GM19025 (cell line): ENCODE data around the gene CPE.
"Not testable (repeated sequence)": the region's sequence is repeated elsewhere in the genome, so short reads cannot be mapped to it uniquely, and the experiment has no call there.

Source experiments
- ATAC-seq: cut with Tn5 transposase; IDR thresholded peaks from one replicate; pipeline ENCODE4 v1.9.1; 2021; ENCODE audit warnings: mild to moderate bottlenecking, low read depth, moderate library complexity; ENCODE audit not compliant: unreplicated experiment

Gene CPE

GRCh38 chr4:165402375-165402774, 23.6 kb downstream of the CPE start:
- ATAC-seq = no peak

GRCh38 chr4:165403048-165403447, 24.2 kb downstream of the CPE start:
- no peak for ATAC-seq

- ATAC-seq = no peak
Measured at GRCh38 chr4:165403637-165404036, 24.8 kb downstream of the CPE start.

- ATAC-seq = no peak
Measured at GRCh38 chr4:165404080-165404479, 25.3 kb downstream of the CPE start.

GRCh38 chr4:165404696-165405095, 25.9 kb downstream of the CPE start:
- ATAC-seq = no peak

- ATAC-seq = no peak
Measured at GRCh38 chr4:165410214-165410613, 31.4 kb downstream of the CPE start.

- ATAC-seq = no peak
Measured at GRCh38 chr4:165415910-165416309, 37.1 kb downstream of the CPE start.

GRCh38 chr4:165418073-165418472, 39.3 kb downstream of the CPE start:
- no peak for ATAC-seq

- ATAC-seq = no peak
Measured at GRCh38 chr4:165425629-165426028, 46.8 kb downstream of the CPE start.

GRCh38 chr4:165426331-165426730, 47.5 kb downstream of the CPE start:
- no peak for ATAC-seq

GRCh38 chr4:165426823-165427222, 48.0 kb downstream of the CPE start:
- no peak for ATAC-seq

GRCh38 chr4:165428957-165429356, 50.1 kb downstream of the CPE start:
- no peak for ATAC-seq

GRCh38 chr4:165433529-165433928, 54.7 kb downstream of the CPE start:
- ATAC-seq = no peak

- no peak for ATAC-seq
Measured at GRCh38 chr4:165437691-165438090, 58.9 kb downstream of the CPE start.

- ATAC-seq = no peak
Measured at GRCh38 chr4:165439344-165439743, 60.5 kb downstream of the CPE start.

GRCh38 chr4:165439981-165440380, 61.2 kb downstream of the CPE start:
- no peak for ATAC-seq

- no peak for ATAC-seq
Measured at GRCh38 chr4:165440415-165441158, 61.8 kb downstream of the CPE start.

- no peak for ATAC-seq
Measured at GRCh38 chr4:165443276-165443675, 64.5 kb downstream of the CPE start.

GRCh38 chr4:165448700-165449099, 69.9 kb downstream of the CPE start:
- ATAC-seq = no peak

- ATAC-seq = no peak
Measured at GRCh38 chr4:165449333-165449732, 70.5 kb downstream of the CPE start.

- ATAC-seq = no peak
Measured at GRCh38 chr4:165450871-165451270, 72.1 kb downstream of the CPE start.

- not testable (repeated sequence) for ATAC-seq
Measured at GRCh38 chr4:165453140-165453539, 74.3 kb downstream of the CPE start.

GRCh38 chr4:165454426-165454825, 75.6 kb downstream of the CPE start:
- no peak for ATAC-seq
